Activated CD4-positive, alpha-beta T cell treated with anti-CD3 and anti-CD28 coated beads, Interleukin-2, amount 50 U/mL, for 1 hour (primary cell): ENCODE measurements around the gene NT5C.
"Not testable (repeated sequence)": the region's sequence is repeated elsewhere in the genome, so short reads cannot be mapped to it uniquely, and the experiment has no call there.

ENCODE experiments used
- DNase-seq: peaks from one replicate; pipeline ENCODE4 v3.0.0-alpha.2; 2020

The NT5C gene

GRCh38 chr17:75142236-75142971 is 10.9 kb upstream of the NT5C start:
- DNase-seq, result no peak

- DNase-seq, result no peak
These were observed 7.0 kb upstream of the NT5C start for GRCh38 chr17:75138519-75138918.

GRCh38 chr17:75137762-75138161 is 6.2 kb upstream of the NT5C start:
- DNase-seq, result not testable (repeated sequence)

GRCh38 chr17:75135946-75136345 is 4.4 kb upstream of the NT5C start:
- no peak for DNase-seq

- no peak for DNase-seq
These were observed 3.9 kb upstream of the NT5C start for GRCh38 chr17:75135452-75135851.

GRCh38 chr17:75133607-75134347 is 2.2 kb upstream of the NT5C start:
- not testable (repeated sequence) for DNase-seq

GRCh38 chr17:75133001-75133400 is 1.5 kb upstream of the NT5C start:
- DNase-seq, result no peak

GRCh38 chr17:75132018-75133000 is 767 bp upstream of the NT5C start:
- not testable (repeated sequence) for DNase-seq

- DNase-seq, result peak; percentile 22
These were observed 787 bp downstream of the NT5C start for GRCh38 chr17:75130632-75131277.

GRCh38 chr17:75130059-75130631 is 1.4 kb downstream of the NT5C start:
- no peak for DNase-seq

- DNase-seq, result no peak
These were observed 2.0 kb downstream of the NT5C start for GRCh38 chr17:75129576-75129975.

GRCh38 chr17:75128694-75129505 is 2.6 kb downstream of the NT5C start:
- no peak for DNase-seq

- DNase-seq, result not testable (repeated sequence)
These were observed 3.6 kb downstream of the NT5C start for GRCh38 chr17:75127936-75128335.

- no peak for DNase-seq
These were observed 4.6 kb downstream of the NT5C start for GRCh38 chr17:75126954-75127353.

- DNase-seq, result no peak
These were observed 5.6 kb downstream of the NT5C start for GRCh38 chr17:75125984-75126383.

- DNase-seq, result no peak
These were observed 6.8 kb downstream of the NT5C start for GRCh38 chr17:75124819-75125162.

- peak; percentile 55 for DNase-seq
These were observed 7.3 kb downstream of the NT5C start for GRCh38 chr17:75124041-75124818.

- DNase-seq, result no peak
These were observed 13.2 kb downstream of the NT5C start for GRCh38 chr17:75118307-75118706.

GRCh38 chr17:75116737-75117136 is 14.8 kb downstream of the NT5C start:
- DNase-seq, result no peak

GRCh38 chr17:75115555-75115954 is 16.0 kb downstream of the NT5C start:
- DNase-seq, result no peak
